Prostate gland (tissue), 2 donors: ENCODE data around the gene ARHGEF11. TPM values are rescaled to one million over a fixed set of nuclear protein-coding genes. Genes with fewer than 3 reads are reported as not detected.
A peak's percentile ranks its signal among the peaks of the same experiment; 100 is the strongest.
"Not testable (repeated sequence)": the region's sequence is repeated elsewhere in the genome, so short reads cannot be mapped to it uniquely, and the experiment has no call there.

ENCODE experiments used
- DNase-seq: peaks from one replicate; pipeline ENCODE4 v3.0.0-alpha.2; 2019; ENCODE audit warnings: low spot score
- H3K27ac ChIP-seq, 2 donors: fragments of 200-600 bp; sonication (generic); 2 replicates each; pipeline ENCODE4 v1.5.1; 2017 to 2019
- H3K27me3 ChIP-seq: fragments of 200-600 bp; sonication (generic); replicated peaks from 2 replicates; pipeline ENCODE4 v1.5.1; 2019; ENCODE audit not compliant: insufficient read depth
- H3K36me3 ChIP-seq, 2 donors: fragments of 200-600 bp; sonication (generic); 1 replicate in 1 of 2; 2 replicates in 1 of 2; pipeline versions ENCODE4 v1.5.1 to v1.8.1; 2017 to 2019
- H3K4me1 ChIP-seq: fragments of 200-600 bp; sonication (generic); replicated peaks from 2 replicates; pipeline ENCODE4 v1.5.1; 2019
- H3K4me3 ChIP-seq, 2 donors: fragments of 200-600 bp; sonication (generic); 2 replicates each; pipeline ENCODE4 v1.5.1; 2017 to 2019
- H3K9me3 ChIP-seq: fragments of 200-600 bp; sonication (generic); 2 replicates; pipeline ENCODE4 v1.5.1; 2017
- POLR2A ChIP-seq: fragments of 450-650 bp; IDR thresholded peaks from one replicate; pipeline ENCODE4 v1.6.1; 2016; ENCODE audit warnings: antibody characterized with exemption, mild to moderate bottlenecking
- POLR2AphosphoS5 ChIP-seq: sonication (generic); formaldehyde crosslinking; IDR thresholded peaks from one replicate; pipeline ENCODE4 v1.6.1; 2017; ENCODE audit warnings: antibody characterized with exemption
- WGBS: methylation state at CpG from one replicate; pipeline ENCODE4 v1.1.5; 2018; 5-methylcytosine and 5-hydroxymethylcytosine counted together
- intact Hi-C: fragments of 100-400 bp; cut with DNase I; formaldehyde crosslinking; loops from one replicate; pipeline ENCODE4 v1.14.2; 2022
- total RNA-seq, 2 donors: library from RNA; depleted of rRNA; stranded (reverse); fragments of >200 nt; gene quantifications; one replicate each; pipeline ENCODE4 v1.1.0, GENCODE V29; 2016
- TF ChIP-seq, protein P1 (sequence below), 4 experiments: fragments of 200-600 bp in 2 of 4; fragments of 450-650 bp in 2 of 4; sonication (generic) in 2 of 4; IDR thresholded peaks; 1 replicate in 3 of 4; 2 replicates in 1 of 4; pipeline ENCODE4 v1.5.1; 2016 to 2019; ENCODE audit warnings: antibody characterized with exemption in 4 of 4, mild to moderate bottlenecking in 2 of 4, moderate library complexity in 2 of 4

The ARHGEF11 gene
- total RNA-seq, 2 donors from 2014 or later, result 38.3 to 92.6 TPM

DNA sequence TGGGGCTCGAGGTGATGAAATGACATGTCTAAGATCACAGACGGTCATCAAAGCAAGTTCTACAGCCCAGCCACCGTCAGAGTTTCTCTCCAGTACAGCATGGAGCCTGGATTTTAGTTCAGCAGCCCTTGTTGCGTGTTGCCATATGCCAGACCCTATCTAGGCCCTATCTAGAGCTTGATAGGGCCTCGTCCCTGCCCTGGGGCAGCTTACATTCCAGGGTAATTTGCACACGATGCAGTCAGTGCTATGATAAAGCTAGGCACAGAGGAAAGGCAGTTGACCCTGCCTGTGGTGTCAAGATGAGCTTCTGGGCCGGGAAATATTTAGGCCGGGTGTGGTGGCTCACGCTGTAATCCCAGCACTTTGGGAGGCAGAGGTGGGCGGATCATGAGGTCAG, 35.2 kb upstream of the ARHGEF11 start:
- no peaks in the 10 kb centered on the region for H3K9me3 ChIP-seq
- intact Hi-C loops, result no loop called here
- 85% methylated on average over 10 of the region's 10 CpGs for whole genome bisulfite sequencing
- H3K27ac ChIP-seq, result no peak overlapping the region
- H3K27me3 ChIP-seq, result no peaks in the 10 kb centered on the region
- H3K4me3 ChIP-seq, result no peak overlapping the region
- no peaks in the 10 kb centered on the region for H3K36me3 ChIP-seq
- H3K4me1 ChIP-seq, result no peaks in the 10 kb centered on the region
- DNase-seq, result no peak
- TF ChIP-seq, protein P1, sequence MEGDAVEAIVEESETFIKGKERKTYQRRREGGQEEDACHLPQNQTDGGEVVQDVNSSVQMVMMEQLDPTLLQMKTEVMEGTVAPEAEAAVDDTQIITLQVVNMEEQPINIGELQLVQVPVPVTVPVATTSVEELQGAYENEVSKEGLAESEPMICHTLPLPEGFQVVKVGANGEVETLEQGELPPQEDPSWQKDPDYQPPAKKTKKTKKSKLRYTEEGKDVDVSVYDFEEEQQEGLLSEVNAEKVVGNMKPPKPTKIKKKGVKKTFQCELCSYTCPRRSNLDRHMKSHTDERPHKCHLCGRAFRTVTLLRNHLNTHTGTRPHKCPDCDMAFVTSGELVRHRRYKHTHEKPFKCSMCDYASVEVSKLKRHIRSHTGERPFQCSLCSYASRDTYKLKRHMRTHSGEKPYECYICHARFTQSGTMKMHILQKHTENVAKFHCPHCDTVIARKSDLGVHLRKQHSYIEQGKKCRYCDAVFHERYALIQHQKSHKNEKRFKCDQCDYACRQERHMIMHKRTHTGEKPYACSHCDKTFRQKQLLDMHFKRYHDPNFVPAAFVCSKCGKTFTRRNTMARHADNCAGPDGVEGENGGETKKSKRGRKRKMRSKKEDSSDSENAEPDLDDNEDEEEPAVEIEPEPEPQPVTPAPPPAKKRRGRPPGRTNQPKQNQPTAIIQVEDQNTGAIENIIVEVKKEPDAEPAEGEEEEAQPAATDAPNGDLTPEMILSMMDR (IDR thresholded peaks at IDR 0.05), result no peak
- TF ChIP-seq POLR2AphosphoS5, result no peak
- TF ChIP-seq POLR2A, result no peak

DNA sequence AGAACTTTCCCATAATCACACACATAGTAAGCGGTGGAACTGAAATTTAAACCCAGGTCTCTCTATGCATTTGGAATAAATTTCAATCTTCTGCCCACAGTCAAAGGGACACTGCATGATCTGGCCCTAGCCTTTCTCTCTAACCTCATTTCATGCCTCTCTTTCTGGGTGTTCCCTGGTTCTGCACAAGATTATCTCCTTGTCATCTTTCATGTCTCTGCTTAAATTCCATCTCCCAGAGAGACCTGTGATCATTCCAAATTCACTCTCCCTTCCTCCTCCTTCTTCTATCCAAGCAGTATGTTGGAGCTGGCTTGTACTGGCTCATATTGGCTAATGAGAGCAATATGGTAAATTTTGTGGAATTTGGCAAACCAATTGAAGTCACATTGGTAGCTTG, 31.9 kb upstream of the ARHGEF11 start:
- Histone ChIP-seq H3K4me1 (no peaks in the 10 kb centered on the region), H3K9me3 (no peaks in the 10 kb centered on the region), H3K27me3 (no peaks in the 10 kb centered on the region), H3K27ac (no peak overlapping the region), H3K4me3 (no peak overlapping the region), H3K36me3 (no peaks in the 10 kb centered on the region)
- TF ChIP-seq POLR2A, result no peak
- TF ChIP-seq, protein P1 (IDR thresholded peaks at IDR 0.05), result no peak
- no peak for TF ChIP-seq POLR2AphosphoS5
- 97% methylated on average over 1 of the region's 1 CpG for WGBS
- intact Hi-C loops, result no loop called here
- no peak for DNase-seq

DNA sequence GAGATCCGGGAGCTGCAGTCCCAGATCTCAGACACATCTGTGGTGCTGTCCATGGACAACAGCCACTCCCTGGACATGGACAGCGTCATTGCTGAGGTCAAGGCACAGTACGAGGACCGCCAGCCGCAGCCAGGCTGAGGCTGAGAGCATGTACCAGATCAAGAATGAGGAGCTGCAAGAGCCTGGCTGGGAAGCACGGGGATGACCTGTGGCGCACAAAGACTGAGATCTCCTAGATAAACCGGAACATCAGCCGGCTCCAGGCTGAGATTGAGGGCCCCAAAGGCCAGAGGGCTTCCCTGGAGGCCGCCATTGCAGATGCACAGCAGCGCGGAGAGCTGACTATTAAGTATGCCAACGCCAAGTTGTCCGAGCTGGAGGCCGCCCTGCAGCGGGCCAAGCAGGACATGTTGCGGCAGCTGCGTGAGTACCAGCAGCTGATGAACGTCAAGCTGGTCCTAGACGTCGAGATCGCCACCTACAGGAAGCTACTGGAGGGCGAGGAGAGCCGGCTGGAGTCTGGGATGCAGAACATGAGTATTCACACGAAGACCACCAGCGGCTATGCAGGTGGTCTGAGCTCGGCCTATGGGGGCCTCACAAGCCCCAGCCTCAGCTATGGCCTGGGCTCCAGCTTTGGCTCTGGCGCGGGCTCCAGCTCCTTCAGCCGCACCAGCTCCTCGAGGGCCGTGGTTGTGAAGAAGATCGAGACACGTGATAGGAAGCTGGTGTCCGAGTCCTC, 28.6 kb upstream of the ARHGEF11 start:
- Histone ChIP-seq H3K27ac (no peak overlapping the region), H3K4me1 (no peaks in the 10 kb centered on the region), H3K4me3 (no peak overlapping the region), H3K36me3 (no peaks in the 10 kb centered on the region), H3K9me3 (no peaks in the 10 kb centered on the region), H3K27me3 (no peaks in the 10 kb centered on the region)
- peak; percentile 65 for DNase-seq
- intact Hi-C loops, result no loop called here
- TF ChIP-seq POLR2AphosphoS5 (no peak), POLR2A (no peak)
- TF ChIP-seq, protein P1 (IDR thresholded peaks at IDR 0.05), result peak; percentile 24 to 61 (median 51)
- WGBS, result 20% methylated on average over 30 of the region's 35 CpGs

DNA sequence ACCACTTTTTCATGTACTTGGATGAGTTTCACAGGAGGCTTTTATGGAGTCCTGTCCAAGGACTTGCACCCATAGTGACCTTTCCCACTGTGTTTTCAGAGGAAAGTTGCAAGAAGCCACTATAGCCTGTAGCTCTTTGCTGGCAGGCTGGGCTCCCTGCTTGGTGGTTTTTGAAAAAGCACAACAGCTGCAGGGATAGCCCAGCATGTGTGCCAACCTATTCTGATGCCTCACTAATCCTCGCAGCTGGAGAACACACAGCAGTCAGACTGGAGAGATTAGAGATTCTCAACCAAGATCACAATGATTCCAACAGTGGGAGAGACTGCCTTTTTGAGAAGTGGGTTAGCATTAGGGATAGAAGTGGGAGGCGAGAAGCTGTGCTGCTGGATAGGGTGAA, 24.1 kb upstream of the ARHGEF11 start:
- DNase-seq, result no peak
- intact Hi-C loops, result no loop called here
- Histone ChIP-seq H3K27ac (no peak overlapping the region), H3K9me3 (no peaks in the 10 kb centered on the region), H3K27me3 (no peaks in the 10 kb centered on the region), H3K4me1 (no peaks in the 10 kb centered on the region), H3K36me3 (no peaks in the 10 kb centered on the region), H3K4me3 (no peak overlapping the region)
- 77% methylated on average over 2 of the region's 2 CpGs for WGBS
- TF ChIP-seq, protein P1 (IDR thresholded peaks at IDR 0.05), result no peak
- TF ChIP-seq POLR2AphosphoS5 (no peak), POLR2A (no peak)

DNA sequence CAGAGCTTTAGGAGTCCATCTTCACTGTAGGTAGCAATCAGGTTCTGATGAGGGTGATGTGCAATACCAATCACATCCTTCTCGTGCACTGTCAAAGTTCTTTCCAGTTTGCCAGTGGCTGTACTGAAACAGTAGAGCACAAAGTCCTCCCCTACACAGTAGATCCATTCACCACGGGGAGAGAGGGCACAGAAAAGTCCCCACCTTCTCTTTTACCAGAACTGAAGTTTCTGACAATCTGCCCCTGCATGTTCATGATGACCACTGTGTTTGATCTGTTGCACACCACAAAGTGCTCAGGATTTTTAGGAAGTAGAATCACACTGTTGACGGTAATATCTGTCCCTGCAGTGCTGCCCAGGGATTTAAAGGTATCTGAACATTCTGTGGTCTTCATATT, 13.7 kb upstream of the ARHGEF11 start:
- DNase-seq, intact Hi-C loops, H3K27me3 ChIP-seq, H3K36me3 ChIP-seq, H3K4me1 ChIP-seq, H3K9me3 ChIP-seq, H3K27ac ChIP-seq, H3K4me3 ChIP-seq: not testable (repeated sequence)
- 47% methylated on average over 3 of the region's 3 CpGs for WGBS
